IPS-NIHi11 (cell line): Measurements from ENCODE around the gene ALDOC.

Source experiments
- DNase-seq: peaks from one replicate; pipeline ENCODE4 v3.0.0; 2012; ENCODE audit warnings: mixed read lengths, low spot score

ALDOC gene

DNA sequence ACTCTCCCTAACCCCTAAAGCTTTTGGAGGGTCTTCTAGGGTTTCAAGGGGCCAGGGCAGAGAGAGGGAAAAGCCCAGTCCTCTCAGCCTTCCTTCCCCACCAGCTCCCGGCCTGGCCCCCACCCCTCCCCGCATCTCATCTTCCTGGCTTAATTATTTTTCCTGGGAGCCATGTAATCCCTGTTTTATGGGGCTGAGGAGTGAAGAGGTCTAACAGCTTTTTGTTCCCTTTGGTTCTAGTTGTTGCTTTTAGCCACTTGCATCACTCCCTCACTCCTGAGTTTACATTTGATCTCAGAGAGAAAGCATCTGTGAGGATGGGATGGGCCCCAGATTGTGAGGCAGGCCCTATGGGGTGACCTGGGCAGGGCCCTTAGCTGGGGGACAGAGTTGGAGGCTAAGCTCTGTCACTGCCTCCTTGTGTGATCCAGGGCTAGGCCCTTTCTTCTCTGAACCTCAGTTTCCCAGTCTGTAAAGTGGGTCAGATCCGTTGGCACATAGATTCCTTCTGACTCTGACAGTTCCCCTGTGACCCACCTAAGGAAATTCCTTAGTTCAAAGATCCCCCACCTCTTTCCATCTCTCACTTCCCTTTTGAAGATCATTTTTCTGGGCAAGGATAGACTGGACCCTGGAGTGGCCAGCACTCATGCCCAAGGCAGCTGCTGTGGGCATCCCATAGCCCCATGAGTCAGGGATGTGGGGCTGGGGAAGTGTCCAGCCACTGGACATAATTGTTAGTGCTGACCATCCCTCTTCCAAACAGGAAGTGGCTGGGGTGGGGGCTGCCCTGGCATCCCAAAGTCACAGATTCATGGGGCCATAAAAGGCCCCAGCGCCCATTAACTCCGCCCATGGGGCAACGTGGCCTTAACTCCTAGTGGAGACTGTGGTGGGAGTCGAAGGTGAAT is 44.4 kb downstream of the ALDOC start:
- DNase-seq: no peak

DNA sequence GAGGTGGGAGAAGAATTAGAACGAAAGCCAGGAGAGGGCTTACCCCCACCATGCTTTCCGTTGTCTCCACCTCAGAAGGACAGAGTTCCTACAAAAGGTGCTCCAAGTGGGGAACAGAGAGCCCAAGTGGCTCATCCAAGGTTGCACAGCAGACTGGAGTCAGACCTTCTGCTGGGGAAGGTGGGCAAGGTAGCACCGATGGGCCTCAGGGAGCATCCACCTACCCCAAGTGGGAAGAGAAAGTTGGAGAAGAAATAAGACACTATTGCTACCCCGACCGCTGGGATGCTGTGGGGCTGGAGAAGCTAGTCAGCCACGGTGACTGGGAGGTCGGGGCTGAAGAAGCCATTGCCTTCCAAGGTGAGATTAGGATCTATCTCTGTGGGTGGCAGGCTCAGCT is 45.8 kb downstream of the ALDOC start:
- no peak for DNase-seq

DNA sequence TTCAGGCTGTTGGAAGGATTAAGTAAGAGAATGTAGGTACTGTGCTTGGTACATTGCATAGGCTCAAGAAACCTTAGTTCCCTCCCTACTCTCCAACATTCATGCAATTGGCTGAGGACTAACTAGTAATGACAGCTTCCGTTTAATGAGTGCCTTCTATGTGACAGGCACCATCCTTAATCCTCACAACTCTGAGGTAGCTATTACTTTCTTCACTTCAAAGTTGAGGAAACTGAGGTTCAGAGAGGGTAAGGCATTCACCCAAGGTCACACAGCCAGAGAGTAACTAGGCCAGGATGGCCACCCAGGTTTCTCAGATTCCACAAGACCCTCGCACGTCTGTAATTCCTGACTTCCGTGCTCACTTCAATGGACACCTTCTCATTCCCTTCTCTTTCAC is 46.4 kb downstream of the ALDOC start:
- no peak for DNase-seq

DNA sequence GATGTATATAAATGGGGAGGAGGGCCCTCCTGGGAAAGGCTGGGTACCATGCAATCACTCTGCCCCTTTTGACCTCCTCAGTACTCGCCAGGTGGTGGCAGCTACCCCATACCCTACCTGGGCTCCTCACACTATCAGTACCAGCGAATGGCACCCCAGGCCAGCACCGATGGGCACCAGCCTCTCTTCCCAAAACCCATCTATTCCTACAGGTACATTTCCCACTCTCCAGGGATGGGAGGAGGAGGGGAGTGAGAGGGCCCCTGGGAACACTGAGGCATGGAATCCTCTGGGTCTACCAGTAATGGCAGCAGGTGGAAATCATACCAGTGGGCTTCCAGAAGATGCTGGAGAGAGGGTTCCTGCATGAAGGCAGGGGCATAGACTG is 47.7 kb downstream of the ALDOC start:
- DNase-seq: no peak

DNA sequence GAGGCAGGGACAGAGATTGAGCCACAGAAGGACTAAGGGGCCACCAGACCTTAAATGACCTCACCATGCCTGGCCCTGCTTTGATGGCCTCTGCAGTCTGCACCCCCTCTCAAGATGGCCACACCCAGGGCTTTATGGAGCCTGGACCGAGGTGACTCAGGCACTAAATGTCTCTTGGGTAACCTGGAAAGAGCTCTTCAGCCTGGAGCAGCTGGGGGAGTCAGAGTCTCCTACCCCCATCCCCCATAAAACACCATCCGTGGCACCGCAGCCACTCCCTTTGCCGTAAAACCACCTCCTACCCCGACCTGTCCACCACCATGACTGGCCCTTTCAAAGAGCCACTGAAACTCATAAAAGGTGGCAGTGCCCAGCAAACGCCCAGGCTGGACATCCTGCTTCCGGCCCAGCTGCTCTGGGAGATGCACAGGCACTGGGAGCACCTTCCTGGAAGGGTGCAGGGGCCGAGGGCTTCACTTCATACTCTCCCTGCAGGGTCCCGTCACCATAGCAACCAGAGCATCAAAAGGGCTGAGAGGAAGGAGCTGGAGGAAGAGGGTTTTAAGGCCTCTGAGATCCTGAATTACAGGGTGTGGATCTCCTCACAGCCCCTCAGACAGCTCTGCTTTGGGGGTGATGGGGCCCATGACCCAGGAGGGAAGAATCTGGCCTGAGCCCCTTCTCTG is 48.2 kb downstream of the ALDOC start:
- no peak for DNase-seq

DNA sequence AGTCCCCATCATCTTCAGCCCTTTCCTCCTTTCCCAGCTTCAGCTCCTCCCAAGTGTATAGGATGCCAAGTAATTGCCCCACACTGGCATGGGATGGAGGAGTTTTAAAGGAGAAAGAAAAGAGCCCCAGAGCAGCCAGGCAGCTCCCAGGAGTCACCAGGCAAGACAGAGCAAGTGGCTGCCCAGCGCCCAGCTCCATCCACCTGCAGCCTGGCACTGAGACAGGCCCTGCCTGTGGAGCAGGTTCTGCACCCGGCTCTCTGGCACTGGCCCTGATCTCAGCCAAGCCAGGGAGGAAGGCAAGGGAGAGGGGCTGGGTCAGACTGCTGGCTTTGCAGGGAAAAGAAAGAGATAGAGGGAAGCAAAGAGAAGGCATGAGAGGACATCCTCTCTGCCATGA is 48.8 kb downstream of the ALDOC start:
- DNase-seq: no peak

DNA sequence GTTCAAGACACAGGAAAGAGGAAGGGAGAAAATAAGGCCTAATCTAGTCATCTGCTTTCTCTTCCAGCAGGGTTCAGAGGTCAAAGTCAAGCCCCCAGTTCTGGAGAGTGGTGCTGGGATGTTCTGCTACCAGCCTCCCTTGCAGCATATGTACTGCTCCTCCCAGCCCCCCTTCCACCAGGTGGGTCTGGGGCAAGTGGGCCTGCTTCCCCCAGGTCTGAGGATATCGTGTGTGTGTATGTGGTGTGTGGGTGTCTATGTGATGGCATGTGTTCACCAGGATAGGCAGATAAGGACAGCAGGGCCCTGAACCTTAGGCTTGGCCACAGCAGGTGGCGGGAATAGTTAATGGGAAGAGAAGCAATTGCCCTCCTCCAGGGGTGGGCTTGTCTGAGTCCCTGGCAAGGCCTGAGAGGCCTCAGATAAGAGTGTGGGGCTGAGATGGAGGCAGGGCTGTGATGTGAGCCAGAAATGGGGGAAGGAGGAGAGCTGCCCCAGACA is 49.5 kb downstream of the ALDOC start:
- no peak for DNase-seq

DNA sequence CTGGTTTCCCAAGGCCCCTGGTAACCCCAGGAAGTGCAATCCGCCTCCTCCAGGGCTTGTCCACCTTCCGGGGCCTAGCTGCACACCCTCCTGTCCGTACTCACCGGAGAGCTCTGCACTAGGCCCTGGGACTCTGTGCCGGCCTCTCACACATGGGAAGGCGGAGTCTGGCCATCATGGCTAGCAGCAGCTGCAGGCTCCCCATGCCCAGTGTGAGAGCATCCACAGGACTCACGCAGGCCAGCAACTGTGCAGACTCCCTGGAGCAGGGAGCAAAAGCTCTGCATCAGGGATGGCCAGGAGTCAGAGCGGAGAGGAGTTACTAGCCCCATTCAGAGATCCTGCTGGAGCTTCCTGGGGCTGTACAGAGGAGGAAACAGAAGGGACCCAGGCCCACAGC is 50.3 kb downstream of the ALDOC start:
- no peak for DNase-seq

DNA sequence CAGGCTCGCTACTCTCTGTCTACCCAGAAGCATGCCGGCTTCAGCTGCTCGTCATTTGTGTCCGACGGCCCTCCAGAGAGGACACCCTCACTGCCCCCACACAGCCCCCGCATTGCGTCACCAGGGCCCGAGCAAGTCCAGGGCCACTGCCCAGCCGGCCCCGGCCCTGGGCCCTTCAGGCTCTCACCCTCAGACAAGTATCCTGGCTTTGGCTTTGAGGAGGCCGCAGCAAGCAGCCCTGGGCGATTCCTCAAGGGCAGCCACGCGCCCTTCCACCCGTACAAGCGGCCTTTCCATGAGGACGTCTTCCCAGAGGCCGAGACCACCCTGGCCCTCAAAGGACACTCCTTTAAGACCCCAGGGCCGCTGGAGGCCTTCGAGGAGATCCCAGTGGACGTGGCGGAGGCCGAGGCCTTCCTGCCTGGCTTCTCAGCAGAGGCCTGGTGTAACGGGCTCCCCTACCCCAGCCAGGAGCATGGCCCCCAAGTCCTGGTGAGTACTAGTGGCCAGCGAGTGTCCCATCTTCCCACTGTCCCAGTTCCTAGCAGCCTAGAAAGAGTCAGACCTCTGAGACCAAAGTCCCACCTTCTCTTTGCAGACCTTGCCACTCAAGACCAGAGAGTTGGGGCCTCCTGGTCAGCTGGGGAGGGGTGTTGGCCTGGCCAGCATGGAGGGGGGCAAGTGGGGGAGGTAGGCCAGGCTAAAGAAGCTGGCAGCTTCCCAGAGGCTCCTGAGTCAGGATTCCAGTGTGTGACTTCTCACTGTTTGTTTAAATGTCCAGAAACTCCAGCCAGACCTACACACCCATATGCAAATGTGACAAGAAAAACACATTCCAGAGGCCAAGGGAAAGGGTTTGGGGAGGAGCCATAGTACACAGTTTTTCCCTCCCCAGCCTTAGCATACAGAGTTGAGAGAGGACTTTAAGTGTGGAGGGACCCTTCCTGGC is 51.9 kb downstream of the ALDOC start:
- no peak for DNase-seq

DNA sequence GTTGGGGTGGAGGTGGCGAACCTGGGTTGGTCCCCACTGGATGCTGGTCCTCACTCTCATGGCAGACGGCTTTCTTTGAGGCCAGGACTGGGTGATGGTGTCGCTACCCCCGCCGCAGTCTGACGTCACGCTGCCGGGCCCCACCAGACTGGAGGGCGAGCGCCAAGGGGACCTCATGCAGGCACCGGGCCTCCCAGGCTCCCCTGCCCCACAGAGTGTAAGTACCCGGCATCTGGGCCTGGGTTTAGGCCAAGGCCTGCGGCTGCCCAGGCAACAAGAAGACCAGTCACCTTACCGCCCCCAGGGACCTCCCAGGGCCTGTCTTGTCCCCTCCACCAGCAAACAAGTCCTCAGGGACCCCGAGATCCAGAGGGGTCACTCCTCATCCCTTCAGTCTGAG is 52.8 kb downstream of the ALDOC start:
- DNase-seq: no peak

DNA sequence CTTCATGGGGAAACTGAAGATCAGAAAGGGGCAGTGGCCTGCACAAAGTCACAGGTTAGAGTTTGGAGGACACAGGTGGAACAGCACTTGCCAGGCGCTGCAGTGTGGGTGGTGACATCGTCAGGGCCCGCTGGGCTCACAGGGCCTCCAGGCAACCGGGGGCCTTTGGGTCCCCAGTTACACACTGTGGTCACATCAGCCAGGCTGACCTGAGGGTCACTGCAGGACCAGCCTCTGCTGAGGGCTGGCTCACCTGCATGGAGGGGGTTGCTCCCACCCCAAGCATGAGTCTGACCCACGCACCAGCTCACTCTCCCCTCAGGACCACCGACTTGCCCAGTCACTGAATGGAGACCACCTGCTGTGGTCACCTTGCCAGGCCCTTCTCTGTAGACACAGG is 53.5 kb downstream of the ALDOC start:
- DNase-seq: no peak
